Panc1 (cell line): ENCODE data around the gene CC2D1A. TPM values are rescaled to one million over a fixed set of nuclear protein-coding genes. Genes with fewer than 3 reads are reported as not detected.

Source experiments
- ATAC-seq: fragments of 200-7000 bp; cut with Tn5 transposase; 2 replicates; pipeline ENCODE4 v1.9.1; 2020; ENCODE audit warnings: mild to moderate bottlenecking, moderate library complexity
- BruUV-seq: library from RNA; stranded (reverse); fragments of 400-500 nt; replicated peaks from 2 replicates; lab custom pipeline; 2021; lab: Mats Ljungman, UMichigan
- CTCF ChIA-PET: fragments of 300-600 bp; sonication (Branson Sonifier 250); formaldehyde crosslinking; loops from one replicate; lab custom pipeline; 2022; ENCODE audit warnings: antibody characterized with exemption; lab: Charles Lee
- POLR2A ChIA-PET: fragments of 300-600 bp; sonication (Branson Sonifier 250); formaldehyde crosslinking; loops from one replicate; lab custom pipeline; 2022; ENCODE audit warnings: antibody characterized with exemption; lab: Charles Lee
- DNase-seq: peaks from one replicate; pipeline ENCODE4 v3.0.0-alpha.2; 2010; ENCODE audit warnings: low read depth, low spot score
- H3K27ac ChIP-seq: 2 replicates; pipeline ENCODE4 v1.5.1; 2011; ENCODE audit warnings: mild to moderate bottlenecking, low read length, inconsistent platforms
- H3K27me3 ChIP-seq: fragments of 200-500 bp; sonication (Bioruptor generic); 2 replicates; pipeline ENCODE4 v1.6.0; 2014; ENCODE audit warnings: low read length, inconsistent platforms; ENCODE audit not compliant: control insufficient read depth, insufficient read depth
- H3K36me3 ChIP-seq: fragments of 200-500 bp; sonication (Bioruptor generic); 2 replicates; pipeline ENCODE4 v1.5.1; 2014; ENCODE audit warnings: inconsistent platforms, mild to moderate bottlenecking, low read length, moderate library complexity; ENCODE audit not compliant: control insufficient read depth, insufficient read depth
- H3K4me1 ChIP-seq: 2 replicates; pipeline ENCODE4 v1.5.1; 2011; ENCODE audit warnings: inconsistent platforms, mild to moderate bottlenecking, low read length, moderate library complexity; ENCODE audit not compliant: control insufficient read depth, insufficient read depth
- H3K4me3 ChIP-seq, 2 experiments: 2 replicates each; pipeline ENCODE4 v1.5.1; 2011 to 2012; ENCODE audit warnings: low read depth in 2 of 2, low read length in 2 of 2, mild to moderate bottlenecking in 2 of 2, inconsistent platforms in 1 of 2, moderate library complexity in 1 of 2
- H3K9me3 ChIP-seq: fragments of 200-500 bp; sonication (Bioruptor generic); 2 replicates; pipeline ENCODE4 v1.5.1; 2014; ENCODE audit warnings: low read depth, mild to moderate bottlenecking, inconsistent platforms, low read length, moderate library complexity; ENCODE audit not compliant: control insufficient read depth, insufficient read depth
- POLR2AphosphoS5 ChIP-seq: IDR thresholded peaks from 2 replicates; pipeline ENCODE4 v1.6.1; 2012; ENCODE audit warnings: mild to moderate bottlenecking, low read depth, low read length, moderate library complexity
- SIN3A ChIP-seq: IDR thresholded peaks from 2 replicates; pipeline ENCODE4 v1.6.1; 2012; ENCODE audit warnings: low read depth, mild to moderate bottlenecking, low read length, moderate library complexity, borderline replicate concordance; ENCODE audit not compliant: insufficient read depth
- TCF7L2 ChIP-seq: IDR thresholded peaks from 2 replicates; pipeline ENCODE4 v1.6.1; 2011; ENCODE audit warnings: mild to moderate bottlenecking, low read depth, low read length, inconsistent platforms
- in situ Hi-C: cut with HindIII; loops from 2 replicates; pipeline ENCODE4 v1.10.0; 2016; ENCODE audit warnings: low sequenced_read_pairs, low pct_unique_long_range_greater_than_20kb
- intact Hi-C: fragments of 100-400 bp; cut with micrococcal nuclease; formaldehyde crosslinking; loops from one replicate; pipeline ENCODE4 v1.10.0; 2022; ENCODE audit not compliant: unreplicated experiment
- total RNA-seq: library from RNA; stranded (reverse); gene quantifications from one replicate; pipeline ENCODE4 v1.2.1, GENCODE V29; 2021; ENCODE audit not compliant: unreplicated experiment
- TF ChIP-seq, protein P1 (sequence below), 2 experiments: IDR thresholded peaks; 2 replicates each; pipeline ENCODE4 v1.6.1; 2011 to 2012; ENCODE audit warnings: low read depth in 2 of 2, control low read depth in 1 of 2, low read length in 1 of 2, mild to moderate bottlenecking in 1 of 2, moderate library complexity in 1 of 2; ENCODE audit not compliant: insufficient read depth in 1 of 2
- TF ChIP-seq, protein P2 (sequence below): fragments of 450-650 bp; IDR thresholded peaks from 2 replicates; pipeline ENCODE4 v1.5.1; 2017; ENCODE audit warnings: mild to moderate bottlenecking

The CC2D1A gene
- total RNA-seq, 1 experiment from 2014 or later: 28.0 TPM

DNA sequence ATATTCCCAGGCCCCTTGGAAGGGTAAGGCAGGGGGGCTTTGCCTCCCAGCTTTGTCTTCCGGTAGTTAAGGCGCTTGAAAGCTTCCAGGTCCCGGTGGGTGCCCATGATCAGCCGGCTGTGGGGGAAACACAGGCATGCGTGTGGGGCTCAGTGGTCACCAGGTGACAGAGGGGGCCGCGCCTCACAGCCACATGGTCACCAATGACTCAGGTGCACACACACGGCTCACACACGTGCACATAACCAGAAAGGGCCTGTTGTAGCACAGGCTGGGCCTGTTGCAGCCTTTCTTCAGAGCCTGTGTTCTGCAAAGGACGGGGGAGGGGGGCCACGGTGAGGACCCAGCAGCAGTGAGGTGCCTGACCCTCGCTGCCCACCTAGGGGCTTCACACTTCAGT lies 23.2 kb upstream of the CC2D1A start:
- DNase-seq (no peak), ATAC-seq (no peak)
- intact Hi-C loops: loop anchor here (5.0 kb wide), 1 partner anchor 194 kb away; no protein-coding TSS in a partner anchor
- H3K9me3 ChIP-seq: no peaks in the 10 kb centered on the region
- H3K36me3 ChIP-seq: no peaks in the 10 kb centered on the region
- H3K4me1 ChIP-seq: peaks cover 16% of the 10 kb centered on the region
- no peaks in the 10 kb centered on the region for H3K27me3 ChIP-seq
- H3K4me3 ChIP-seq: no peak overlapping the region
- no peak overlapping the region for H3K27ac ChIP-seq
- TF ChIP-seq, protein P1, sequence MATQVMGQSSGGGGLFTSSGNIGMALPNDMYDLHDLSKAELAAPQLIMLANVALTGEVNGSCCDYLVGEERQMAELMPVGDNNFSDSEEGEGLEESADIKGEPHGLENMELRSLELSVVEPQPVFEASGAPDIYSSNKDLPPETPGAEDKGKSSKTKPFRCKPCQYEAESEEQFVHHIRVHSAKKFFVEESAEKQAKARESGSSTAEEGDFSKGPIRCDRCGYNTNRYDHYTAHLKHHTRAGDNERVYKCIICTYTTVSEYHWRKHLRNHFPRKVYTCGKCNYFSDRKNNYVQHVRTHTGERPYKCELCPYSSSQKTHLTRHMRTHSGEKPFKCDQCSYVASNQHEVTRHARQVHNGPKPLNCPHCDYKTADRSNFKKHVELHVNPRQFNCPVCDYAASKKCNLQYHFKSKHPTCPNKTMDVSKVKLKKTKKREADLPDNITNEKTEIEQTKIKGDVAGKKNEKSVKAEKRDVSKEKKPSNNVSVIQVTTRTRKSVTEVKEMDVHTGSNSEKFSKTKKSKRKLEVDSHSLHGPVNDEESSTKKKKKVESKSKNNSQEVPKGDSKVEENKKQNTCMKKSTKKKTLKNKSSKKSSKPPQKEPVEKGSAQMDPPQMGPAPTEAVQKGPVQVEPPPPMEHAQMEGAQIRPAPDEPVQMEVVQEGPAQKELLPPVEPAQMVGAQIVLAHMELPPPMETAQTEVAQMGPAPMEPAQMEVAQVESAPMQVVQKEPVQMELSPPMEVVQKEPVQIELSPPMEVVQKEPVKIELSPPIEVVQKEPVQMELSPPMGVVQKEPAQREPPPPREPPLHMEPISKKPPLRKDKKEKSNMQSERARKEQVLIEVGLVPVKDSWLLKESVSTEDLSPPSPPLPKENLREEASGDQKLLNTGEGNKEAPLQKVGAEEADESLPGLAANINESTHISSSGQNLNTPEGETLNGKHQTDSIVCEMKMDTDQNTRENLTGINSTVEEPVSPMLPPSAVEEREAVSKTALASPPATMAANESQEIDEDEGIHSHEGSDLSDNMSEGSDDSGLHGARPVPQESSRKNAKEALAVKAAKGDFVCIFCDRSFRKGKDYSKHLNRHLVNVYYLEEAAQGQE (IDR thresholded peaks at IDR 0.05; ENCODE audit: insufficient read depth in 1 of 2, low read depth in 2 of 2, low read length in 1 of 2): no peak
- TF ChIP-seq, protein P2, sequence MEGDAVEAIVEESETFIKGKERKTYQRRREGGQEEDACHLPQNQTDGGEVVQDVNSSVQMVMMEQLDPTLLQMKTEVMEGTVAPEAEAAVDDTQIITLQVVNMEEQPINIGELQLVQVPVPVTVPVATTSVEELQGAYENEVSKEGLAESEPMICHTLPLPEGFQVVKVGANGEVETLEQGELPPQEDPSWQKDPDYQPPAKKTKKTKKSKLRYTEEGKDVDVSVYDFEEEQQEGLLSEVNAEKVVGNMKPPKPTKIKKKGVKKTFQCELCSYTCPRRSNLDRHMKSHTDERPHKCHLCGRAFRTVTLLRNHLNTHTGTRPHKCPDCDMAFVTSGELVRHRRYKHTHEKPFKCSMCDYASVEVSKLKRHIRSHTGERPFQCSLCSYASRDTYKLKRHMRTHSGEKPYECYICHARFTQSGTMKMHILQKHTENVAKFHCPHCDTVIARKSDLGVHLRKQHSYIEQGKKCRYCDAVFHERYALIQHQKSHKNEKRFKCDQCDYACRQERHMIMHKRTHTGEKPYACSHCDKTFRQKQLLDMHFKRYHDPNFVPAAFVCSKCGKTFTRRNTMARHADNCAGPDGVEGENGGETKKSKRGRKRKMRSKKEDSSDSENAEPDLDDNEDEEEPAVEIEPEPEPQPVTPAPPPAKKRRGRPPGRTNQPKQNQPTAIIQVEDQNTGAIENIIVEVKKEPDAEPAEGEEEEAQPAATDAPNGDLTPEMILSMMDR: no peak
- TF ChIP-seq TCF7L2 (no peak), POLR2AphosphoS5 (no peak), SIN3A (no peak)
- ChIA-PET POLR2A (no interaction called here), CTCF (no interaction called here)
- no TSS peak for BruUV-seq
- in situ Hi-C loops: no loop called here

DNA sequence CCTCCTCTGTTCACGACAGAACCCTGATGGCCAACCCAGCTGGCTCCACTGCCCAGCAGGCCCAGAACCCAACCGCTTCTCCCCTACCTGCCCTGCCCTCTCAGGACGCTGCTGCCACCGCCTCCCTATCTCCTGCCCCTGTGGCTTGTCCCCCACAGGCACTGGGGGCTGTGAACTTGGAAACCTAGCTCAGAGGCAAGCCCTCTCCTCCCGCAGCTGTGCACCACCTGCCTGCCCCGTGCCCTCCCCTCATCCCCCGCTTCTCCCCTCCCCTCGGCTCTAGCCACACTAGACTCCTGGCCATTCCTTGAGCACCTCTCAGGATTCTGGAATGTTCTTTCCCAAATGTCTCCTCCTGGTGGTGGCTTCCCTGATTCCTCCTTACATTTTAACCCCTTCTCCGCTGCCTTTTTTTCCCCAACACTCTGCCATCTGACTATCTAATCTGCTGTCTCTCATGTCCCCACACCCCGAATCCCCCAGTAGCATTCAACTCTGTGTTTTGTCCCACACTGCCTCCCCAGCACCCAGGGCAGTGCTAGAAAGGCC lies 22.4 kb upstream of the CC2D1A start:
- Histone ChIP-seq H3K4me3 (no peak overlapping the region), H3K27ac (no peak overlapping the region), H3K4me1 (peaks cover 16% of the 10 kb centered on the region), H3K27me3 (no peaks in the 10 kb centered on the region), H3K9me3 (no peaks in the 10 kb centered on the region), H3K36me3 (no peaks in the 10 kb centered on the region)
- no TSS peak for BruUV-seq
- ChIA-PET POLR2A (no interaction called here), CTCF (no interaction called here)
- no peak for DNase-seq
- in situ Hi-C loops (no loop called here), intact Hi-C loops (loop anchor here (5.0 kb wide), 1 partner anchor 194 kb away; no protein-coding TSS in a partner anchor)
- TF ChIP-seq, protein P2: no peak
- TF ChIP-seq, protein P1 (IDR thresholded peaks at IDR 0.05; ENCODE audit: insufficient read depth in 1 of 2, low read depth in 2 of 2, low read length in 1 of 2): no peak
- no peak for ATAC-seq
